HG03135 (cell line): ENCODE results near the gene NCKAP5.

Source experiments
- ATAC-seq: cut with Tn5 transposase; IDR thresholded peaks from one replicate; pipeline ENCODE4 v1.9.1; 2021; ENCODE audit warnings: mild to moderate bottlenecking, moderate library complexity; ENCODE audit not compliant: unreplicated experiment

The NCKAP5 gene

GRCh38 chr2:133123904-133124303 lies 444.4 kb downstream of the NCKAP5 start:
- no peak for ATAC-seq

GRCh38 chr2:133123393-133123792 lies 444.9 kb downstream of the NCKAP5 start:
- ATAC-seq: no peak

- ATAC-seq: no peak
Observed at GRCh38 chr2:133122529-133122928, 445.7 kb downstream of the NCKAP5 start.

GRCh38 chr2:133120310-133120709 lies 448.0 kb downstream of the NCKAP5 start:
- no peak for ATAC-seq

- ATAC-seq: no peak
Observed at GRCh38 chr2:133110201-133110600, 458.1 kb downstream of the NCKAP5 start.

GRCh38 chr2:133109772-133110171 lies 458.5 kb downstream of the NCKAP5 start:
- ATAC-seq: no peak

GRCh38 chr2:133107058-133107815 lies 461.0 kb downstream of the NCKAP5 start:
- ATAC-seq: no peak

GRCh38 chr2:133104871-133105270 lies 463.4 kb downstream of the NCKAP5 start:
- ATAC-seq: no peak

- no peak for ATAC-seq
Observed at GRCh38 chr2:133098787-133099186, 469.5 kb downstream of the NCKAP5 start.

- ATAC-seq: no peak
Observed at GRCh38 chr2:133097666-133098065, 470.6 kb downstream of the NCKAP5 start.

- ATAC-seq: no peak
Observed at GRCh38 chr2:133092571-133092970, 475.7 kb downstream of the NCKAP5 start.

- no peak for ATAC-seq
Observed at GRCh38 chr2:133090358-133090757, 477.9 kb downstream of the NCKAP5 start.

- ATAC-seq: no peak
Observed at GRCh38 chr2:133086176-133086575, 482.1 kb downstream of the NCKAP5 start.

- ATAC-seq: no peak
Observed at GRCh38 chr2:133085646-133086045, 482.6 kb downstream of the NCKAP5 start.

GRCh38 chr2:133082034-133082433 lies 486.2 kb downstream of the NCKAP5 start:
- ATAC-seq: no peak

GRCh38 chr2:133080822-133081221 lies 487.4 kb downstream of the NCKAP5 start:
- ATAC-seq: no peak

- ATAC-seq: no peak
Observed at GRCh38 chr2:133078667-133079411, 489.4 kb downstream of the NCKAP5 start.

- no peak for ATAC-seq
Observed at GRCh38 chr2:133077269-133077822, 490.9 kb downstream of the NCKAP5 start.

GRCh38 chr2:133072837-133073694 lies 495.2 kb downstream of the NCKAP5 start:
- no peak for ATAC-seq

- ATAC-seq: no peak
Observed at GRCh38 chr2:133063775-133064174, 504.5 kb downstream of the NCKAP5 start.
